ENCODE measurements around the gene ITM2B. TPM values are rescaled to one million over a fixed set of nuclear protein-coding genes. Genes with fewer than 3 reads are reported as not detected.
A peak's percentile ranks its signal among the peaks of the same experiment; 100 is the strongest.

The ITM2B gene
- total RNA-seq, 3 donors from 2014 or later: 418 to 517 (median 511) TPM

DNA sequence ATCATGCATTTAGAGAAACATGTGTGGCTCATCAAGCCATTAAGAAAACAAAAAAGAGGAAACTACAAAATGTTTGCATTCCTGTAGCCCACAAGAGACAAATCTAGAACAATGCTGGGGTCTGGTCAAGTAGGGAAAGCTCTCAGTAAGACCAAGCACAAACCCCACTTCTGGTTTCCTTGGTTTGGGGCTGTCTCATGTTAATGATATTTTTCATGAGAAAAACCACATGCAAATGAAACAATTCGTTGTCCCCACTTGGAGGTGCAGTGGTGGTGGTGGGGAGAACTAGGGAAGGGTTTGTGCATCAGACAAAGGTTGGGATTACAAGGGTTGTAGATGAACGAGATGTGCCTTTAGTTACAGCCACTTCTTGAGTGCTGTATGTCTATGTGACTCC, 63.5 kb downstream of the ITM2B start:
- DNase-seq (no peak), ATAC-seq (no peak)
- intact Hi-C loops (cut with DNase I, micrococcal nuclease): no loop called here
- no peaks in the 10 kb centered on the region for H3K9me3 ChIP-seq
- TF ChIP-seq, protein P1, sequence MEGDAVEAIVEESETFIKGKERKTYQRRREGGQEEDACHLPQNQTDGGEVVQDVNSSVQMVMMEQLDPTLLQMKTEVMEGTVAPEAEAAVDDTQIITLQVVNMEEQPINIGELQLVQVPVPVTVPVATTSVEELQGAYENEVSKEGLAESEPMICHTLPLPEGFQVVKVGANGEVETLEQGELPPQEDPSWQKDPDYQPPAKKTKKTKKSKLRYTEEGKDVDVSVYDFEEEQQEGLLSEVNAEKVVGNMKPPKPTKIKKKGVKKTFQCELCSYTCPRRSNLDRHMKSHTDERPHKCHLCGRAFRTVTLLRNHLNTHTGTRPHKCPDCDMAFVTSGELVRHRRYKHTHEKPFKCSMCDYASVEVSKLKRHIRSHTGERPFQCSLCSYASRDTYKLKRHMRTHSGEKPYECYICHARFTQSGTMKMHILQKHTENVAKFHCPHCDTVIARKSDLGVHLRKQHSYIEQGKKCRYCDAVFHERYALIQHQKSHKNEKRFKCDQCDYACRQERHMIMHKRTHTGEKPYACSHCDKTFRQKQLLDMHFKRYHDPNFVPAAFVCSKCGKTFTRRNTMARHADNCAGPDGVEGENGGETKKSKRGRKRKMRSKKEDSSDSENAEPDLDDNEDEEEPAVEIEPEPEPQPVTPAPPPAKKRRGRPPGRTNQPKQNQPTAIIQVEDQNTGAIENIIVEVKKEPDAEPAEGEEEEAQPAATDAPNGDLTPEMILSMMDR (IDR thresholded peaks at IDR 0.05): no peak
- no peak overlapping the region for H3K4me3 ChIP-seq
- no peaks in the 10 kb centered on the region for H3K36me3 ChIP-seq (ENCODE audit: low read depth)
- H3K4me1 ChIP-seq (ENCODE audit: low read depth): no peaks in the 10 kb centered on the region

DNA sequence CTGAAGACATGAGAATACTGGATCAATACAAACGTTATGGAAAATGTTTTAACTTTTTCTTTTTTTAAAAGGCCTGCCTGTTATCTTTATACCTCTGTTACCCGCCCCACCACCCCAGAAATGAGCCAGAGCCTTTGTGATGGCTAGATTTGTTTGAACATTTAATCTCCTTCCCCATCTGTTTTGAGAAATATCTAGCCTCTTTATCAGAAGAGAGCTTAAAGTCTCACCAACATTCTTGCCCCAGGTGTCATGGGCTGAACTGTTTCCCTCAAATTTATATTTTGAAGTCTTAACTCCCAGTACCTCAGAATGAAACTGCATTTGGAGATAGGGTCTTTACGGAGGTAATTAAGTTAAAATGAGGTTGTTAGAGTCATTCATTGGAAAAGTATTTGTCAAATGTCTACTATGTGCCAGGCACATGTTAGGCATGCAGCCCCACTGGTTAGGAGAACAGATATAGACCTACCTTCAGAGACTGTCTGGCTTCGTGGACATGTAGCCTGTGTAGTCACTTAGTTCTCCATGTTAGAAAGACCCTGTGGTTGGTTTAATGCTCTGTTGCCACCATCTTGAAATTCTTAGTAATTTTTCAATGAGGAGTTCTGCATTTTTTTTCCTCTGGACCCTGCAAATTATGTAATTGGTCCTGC, 64.3 kb downstream of the ITM2B start:
- no peak for DNase-seq
- H3K36me3 ChIP-seq (ENCODE audit: low read depth): no peaks in the 10 kb centered on the region
- intact Hi-C loops (cut with DNase I, micrococcal nuclease): no loop called here
- H3K4me3 ChIP-seq: no peak overlapping the region
- ATAC-seq: no peak
- TF ChIP-seq, protein P1 (IDR thresholded peaks at IDR 0.05): no peak
- H3K4me1 ChIP-seq (ENCODE audit: low read depth): no peaks in the 10 kb centered on the region
- no peaks in the 10 kb centered on the region for H3K9me3 ChIP-seq

DNA sequence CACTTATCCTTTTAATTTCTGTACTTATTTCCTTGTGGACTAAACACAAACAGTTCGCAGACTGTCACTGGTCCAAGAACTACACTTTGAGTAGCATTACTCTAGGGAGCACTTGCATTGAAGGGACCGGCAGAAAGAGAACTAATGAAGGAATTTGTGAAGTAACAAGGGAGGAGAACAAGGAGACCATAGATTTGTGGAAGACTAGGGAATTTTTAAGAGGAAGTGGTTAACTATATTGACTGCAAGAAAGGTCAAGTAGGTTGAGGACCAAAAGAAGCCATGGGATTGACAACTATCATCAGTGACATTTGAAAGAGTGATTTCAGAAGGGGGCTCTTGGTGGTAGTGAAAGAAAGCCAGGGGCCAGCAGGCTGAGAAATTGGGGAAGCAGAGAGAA, 66.6 kb downstream of the ITM2B start:
- intact Hi-C loops (cut with DNase I, micrococcal nuclease): no loop called here
- TF ChIP-seq, protein P1 (IDR thresholded peaks at IDR 0.05): no peak

DNA sequence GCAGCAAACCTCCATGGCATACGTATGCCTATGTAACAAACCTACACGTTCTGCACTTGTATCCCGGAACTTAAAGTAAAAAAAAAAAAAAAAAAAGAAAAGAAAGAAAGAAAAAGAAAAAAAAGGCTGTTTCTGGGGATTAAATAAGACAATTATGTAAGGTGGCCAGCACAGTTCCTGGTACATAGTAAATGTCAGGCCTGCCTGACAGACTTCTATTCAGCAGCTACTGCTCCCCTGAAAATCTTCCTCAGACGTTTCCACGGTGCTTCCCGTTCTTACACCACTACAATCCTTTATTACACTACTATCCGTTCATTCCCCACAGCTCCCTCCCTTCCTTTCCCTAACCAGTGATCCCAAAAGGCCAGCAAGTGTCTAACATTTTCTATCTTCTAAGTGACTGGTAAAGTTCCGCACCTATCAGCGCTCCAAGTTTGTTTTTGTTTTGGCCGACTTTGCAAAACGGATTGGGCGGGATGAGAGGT, 69.9 kb downstream of the ITM2B start:
- intact Hi-C loops (cut with DNase I, micrococcal nuclease): no loop called here

More for the DNA sequence above, 66.6 kb downstream of the ITM2B start:
- no peaks in the 10 kb centered on the region for H3K36me3 ChIP-seq (ENCODE audit: low read depth)
- H3K4me1 ChIP-seq (ENCODE audit: low read depth): peaks cover 1% of the 10 kb centered on the region
- H3K4me3 ChIP-seq: no peak overlapping the region
- no peak for DNase-seq
- no peaks in the 10 kb centered on the region for H3K9me3 ChIP-seq
- no peak for ATAC-seq

DNA sequence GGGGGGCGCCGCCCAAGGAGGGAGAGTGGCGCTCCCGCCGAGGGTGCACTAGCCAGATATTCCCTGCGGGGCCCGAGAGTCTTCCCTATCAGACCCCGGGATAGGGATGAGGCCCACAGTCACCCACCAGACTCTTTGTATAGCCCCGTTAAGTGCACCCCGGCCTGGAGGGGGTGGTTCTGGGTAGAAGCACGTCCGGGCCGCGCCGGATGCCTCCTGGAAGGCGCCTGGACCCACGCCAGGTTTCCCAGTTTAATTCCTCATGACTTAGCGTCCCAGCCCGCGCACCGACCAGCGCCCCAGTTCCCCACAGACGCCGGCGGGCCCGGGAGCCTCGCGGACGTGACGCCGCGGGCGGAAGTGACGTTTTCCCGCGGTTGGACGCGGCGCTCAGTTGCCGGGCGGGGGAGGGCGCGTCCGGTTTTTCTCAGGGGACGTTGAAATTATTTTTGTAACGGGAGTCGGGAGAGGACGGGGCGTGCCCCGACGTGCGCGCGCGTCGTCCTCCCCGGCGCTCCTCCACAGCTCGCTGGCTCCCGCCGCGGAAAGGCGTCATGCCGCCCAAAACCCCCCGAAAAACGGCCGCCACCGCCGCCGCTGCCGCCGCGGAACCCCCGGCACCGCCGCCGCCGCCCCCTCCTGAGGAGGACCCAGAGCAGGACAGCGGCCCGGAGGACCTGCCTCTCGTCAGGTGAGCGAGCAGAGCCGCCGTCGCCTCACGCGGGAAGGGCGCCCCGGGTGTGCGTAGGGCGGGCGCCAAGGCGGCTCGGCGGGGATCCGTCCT, 70.5 kb downstream of the ITM2B start, which contains the start of gene RB1:
Gene RB1, plus strand, starts transcription at position 393 of the 784 bp plus-strand sequence. Its CDS starts 162 bp downstream, at position 555.
- intact Hi-C loops (cut with DNase I, micrococcal nuclease): no loop called here
- ATAC-seq (peak; percentile 97), DNase-seq (peak; percentile 93 to 95 (median 95))
- Histone ChIP-seq H3K4me1 (ENCODE audit: low read depth) (peaks cover 11% of the 10 kb centered on the region), H3K9me3 (no peaks in the 10 kb centered on the region), H3K36me3 (ENCODE audit: low read depth) (no peaks in the 10 kb centered on the region), H3K4me3 (peak within 1 kb of the TSS; percentile 91)
- TF ChIP-seq, protein P1 (IDR thresholded peaks at IDR 0.05): no peak

More for the DNA sequence above, 69.9 kb downstream of the ITM2B start:
- H3K4me3 ChIP-seq: peak overlapping the region; percentile 91
- H3K36me3 ChIP-seq (ENCODE audit: low read depth): no peaks in the 10 kb centered on the region
- TF ChIP-seq, protein P1 (IDR thresholded peaks at IDR 0.05): no peak
- no peaks in the 10 kb centered on the region for H3K9me3 ChIP-seq
- no peak for DNase-seq
- peak; percentile 28 for ATAC-seq
- H3K4me1 ChIP-seq (ENCODE audit: low read depth): peaks cover 11% of the 10 kb centered on the region
